Stimulated activated CD4-positive, alpha-beta T cell treated with anti-CD3 and anti-CD28 coated beads, Interleukin-1b, Interleukin-23, amount 100 ng/mL, for 48 hours (primary cell): ENCODE measurements around the gene PAQR4.
A peak's percentile ranks its signal among the peaks of the same experiment; 100 is the strongest.

ENCODE experiments used
- DNase-seq: peaks from one replicate; pipeline ENCODE4 v3.0.0-alpha.2; 2020

The PAQR4 gene

DNA sequence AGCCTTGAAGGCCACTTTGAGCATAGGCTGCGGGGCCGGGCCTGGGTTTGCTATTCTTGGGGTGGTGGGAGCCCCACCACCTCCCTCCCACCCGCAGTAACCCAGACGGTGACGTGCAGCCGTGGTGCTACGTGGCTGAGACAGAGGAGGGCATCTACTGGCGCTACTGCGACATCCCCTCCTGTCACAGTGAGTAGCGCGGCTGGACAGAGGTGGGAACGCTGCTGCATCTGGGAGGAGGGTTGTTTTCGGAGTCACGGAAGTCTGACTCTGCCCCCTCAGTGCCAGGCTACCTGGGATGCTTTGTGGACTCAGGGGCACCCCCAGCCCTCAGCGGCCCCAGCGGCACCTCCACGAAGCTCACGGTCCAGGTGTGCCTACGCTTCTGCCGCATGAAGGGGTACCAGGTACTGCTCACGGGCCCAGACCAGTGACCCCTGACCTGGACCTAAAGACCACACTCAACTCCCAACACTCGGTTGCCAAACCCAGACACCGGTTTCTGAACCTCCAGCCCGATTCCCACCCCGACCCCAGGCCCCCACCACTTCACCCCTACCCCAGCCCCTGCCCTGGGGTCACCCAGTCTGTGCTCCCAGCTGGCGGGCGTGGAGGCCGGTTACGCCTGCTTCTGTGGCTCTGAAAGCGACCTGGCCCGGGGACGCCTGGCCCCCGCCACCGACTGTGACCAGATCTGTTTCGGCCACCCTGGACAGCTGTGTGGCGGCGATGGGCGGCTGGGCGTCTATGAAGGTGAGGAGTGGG is 2.9 kb upstream of the PAQR4 start:
- no peak for DNase-seq

DNA sequence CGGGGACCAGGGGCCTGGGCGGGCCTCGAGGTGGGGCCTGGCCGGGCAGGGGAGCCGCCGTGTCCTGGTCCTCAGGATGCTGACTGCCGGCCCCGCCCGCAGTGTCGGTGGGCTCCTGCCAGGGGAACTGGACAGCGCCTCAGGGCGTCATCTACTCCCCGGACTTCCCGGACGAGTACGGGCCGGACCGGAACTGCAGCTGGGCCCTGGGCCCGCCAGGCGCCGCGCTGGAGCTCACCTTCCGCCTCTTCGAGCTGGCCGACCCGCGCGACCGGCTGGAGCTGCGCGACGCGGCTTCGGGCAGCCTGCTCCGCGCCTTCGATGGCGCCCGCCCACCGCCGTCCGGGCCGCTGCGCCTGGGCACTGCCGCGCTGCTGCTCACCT is 2.3 kb upstream of the PAQR4 start:
- DNase-seq: no peak

DNA sequence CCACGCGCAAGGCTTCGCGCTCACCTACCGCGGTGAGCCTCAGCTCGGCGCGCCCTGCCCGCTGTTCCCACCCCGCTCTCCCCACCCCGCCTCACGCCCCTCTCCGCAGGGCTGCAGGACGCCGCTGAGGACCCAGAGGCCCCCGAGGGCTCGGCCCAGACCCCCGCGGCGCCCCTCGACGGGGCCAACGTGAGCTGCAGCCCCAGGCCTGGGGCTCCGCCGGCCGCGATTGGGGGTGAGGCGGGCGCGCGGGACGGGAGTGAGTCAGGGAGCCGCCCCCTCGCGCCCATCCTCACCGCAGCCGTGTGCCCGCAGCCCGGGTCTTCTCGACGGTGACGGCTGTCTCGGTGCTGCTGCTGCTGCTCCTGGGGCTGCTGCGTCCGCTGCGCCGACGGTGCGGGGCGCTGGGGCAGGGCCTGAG is 1.9 kb upstream of the PAQR4 start:
- DNase-seq: no peak

DNA sequence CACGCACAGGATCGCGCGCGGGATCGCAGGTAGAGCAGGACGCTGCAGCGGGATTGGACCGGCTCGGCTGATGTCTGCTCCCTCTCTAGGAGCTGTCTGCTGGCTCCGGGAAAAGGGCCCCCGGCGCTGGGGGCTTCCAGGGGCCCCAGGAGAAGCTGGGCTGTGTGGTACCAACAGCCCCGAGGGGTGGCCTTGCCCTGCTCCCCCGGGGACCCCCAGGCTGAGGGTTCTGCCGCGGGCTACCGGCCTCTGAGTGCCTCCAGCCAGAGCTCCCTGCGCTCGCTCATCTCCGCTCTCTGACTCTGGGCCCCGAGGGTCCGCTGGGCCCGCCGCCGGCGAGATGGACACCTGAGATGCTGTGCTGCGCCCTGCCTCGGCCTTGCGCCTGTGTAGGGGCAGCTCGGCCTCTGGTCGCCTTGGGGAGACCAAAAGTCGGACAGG is 1.4 kb upstream of the PAQR4 start:
- DNase-seq: no peak

DNA sequence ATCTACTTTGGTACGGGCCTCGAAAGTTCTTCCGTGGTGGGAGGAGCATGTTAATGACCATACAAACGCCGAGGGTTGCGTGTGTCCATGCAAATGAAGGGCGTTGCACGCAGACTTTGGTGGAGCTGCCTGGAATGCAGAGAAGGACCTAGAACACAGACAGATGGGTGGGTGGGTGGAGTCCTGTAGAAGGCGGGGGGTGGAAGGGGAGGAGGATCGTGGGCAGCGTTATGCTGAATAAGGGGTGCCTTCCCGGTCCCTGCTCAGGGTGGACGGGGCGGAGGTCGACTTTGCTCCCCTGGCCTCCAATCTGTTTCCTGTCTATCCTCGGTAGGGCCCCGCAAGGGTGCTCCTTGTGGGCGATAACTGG is 795 bp upstream of the PAQR4 start:
- DNase-seq: no peak

DNA sequence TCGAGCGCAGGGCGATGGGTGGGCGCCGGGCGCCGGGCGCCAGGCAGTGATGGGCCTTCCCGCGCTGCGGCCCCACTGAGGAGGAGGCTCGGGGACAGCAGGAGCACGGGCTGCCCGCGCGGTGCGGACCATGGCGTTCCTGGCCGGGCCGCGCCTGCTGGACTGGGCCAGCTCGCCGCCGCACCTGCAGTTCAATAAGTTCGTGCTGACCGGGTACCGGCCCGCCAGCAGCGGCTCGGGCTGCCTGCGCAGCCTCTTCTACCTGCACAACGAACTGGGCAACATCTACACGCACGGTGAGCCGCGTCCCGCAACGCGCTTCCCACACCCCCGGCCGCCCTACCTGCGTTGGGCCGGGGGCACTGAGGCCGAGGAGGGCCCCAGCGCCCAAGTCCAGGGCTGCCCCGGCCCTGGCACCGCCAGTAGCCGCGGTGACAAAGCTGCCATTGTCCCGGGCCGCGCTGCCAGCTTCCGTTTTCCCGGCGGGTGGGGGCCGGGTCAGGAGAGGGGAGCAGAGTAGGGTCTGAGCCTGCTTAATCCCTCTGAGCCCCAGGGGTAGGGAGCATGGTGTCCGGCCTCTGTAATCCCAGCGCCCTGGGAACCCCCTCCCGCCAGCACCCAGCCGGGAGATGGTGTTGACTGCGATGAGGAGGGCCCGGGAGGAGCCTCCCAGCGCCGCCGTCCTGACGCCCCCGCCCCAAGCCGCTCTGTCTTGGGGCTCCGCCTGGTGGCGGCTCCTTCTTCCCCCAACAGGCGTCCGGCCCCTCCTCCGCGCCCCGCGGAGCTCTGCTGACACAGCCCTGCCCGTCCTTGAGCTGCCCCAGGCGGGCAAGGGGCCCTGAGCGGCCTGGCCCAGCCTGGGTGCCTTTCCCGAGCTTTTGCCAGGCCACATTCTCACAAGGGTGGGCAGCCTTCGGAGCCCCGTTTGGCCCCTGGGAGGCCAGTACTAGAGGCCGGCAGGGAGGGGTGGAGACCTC is 685 bp downstream of the PAQR4 start:
- peak; percentile 86 for DNase-seq

DNA sequence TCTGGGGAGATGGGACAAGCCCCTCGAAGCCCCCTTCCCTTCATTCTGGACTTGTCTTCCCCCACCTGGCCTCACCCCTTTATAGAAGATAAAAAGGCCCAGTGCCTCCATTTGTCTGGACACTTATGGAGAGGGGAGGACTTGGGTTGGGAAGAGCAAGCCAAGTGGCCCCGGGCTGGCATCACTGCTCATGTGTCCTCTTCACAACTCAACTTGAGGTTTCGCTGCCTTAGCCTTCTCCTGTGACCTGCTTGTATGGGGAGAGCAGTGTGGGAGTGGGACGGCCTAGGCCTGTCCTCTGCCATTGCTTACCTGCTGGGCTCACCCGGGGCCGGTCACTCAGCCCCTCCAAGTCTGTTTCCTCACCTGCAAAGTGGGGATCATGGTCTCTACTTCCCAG is 1.4 kb downstream of the PAQR4 start:
- no peak for DNase-seq

DNA sequence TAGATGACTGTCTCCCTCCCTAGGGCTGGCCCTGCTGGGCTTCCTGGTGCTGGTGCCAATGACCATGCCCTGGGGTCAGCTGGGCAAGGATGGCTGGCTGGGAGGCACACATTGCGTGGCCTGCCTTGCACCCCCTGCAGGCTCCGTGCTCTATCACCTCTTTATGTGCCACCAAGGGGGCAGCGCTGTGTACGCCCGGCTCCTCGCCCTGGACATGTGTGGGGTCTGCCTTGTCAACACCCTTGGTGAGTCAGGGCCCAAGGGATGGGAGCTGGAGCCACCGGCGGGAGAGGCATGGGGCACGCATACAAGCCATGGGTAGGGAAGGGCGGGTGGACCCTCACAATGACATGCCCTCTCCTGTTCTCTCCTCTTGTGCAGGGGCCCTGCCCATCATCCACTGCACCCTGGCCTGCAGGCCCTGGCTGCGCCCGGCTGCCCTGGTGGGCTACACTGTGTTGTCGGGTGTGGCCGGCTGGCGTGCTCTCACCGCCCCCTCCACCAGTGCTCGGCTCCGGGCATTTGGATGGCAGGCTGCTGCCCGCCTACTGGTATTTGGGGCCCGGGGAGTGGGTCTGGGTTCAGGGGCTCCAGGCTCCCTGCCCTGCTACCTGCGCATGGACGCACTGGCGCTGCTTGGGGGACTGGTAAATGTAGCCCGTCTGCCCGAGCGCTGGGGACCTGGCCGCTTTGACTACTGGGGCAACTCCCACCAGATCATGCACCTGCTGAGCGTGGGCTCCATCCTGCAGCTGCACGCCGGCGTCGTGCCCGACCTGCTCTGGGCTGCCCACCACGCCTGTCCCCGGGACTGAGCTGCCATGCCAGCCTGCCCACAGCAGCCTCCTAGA is 2.2 kb downstream of the PAQR4 start:
- DNase-seq: no peak

DNA sequence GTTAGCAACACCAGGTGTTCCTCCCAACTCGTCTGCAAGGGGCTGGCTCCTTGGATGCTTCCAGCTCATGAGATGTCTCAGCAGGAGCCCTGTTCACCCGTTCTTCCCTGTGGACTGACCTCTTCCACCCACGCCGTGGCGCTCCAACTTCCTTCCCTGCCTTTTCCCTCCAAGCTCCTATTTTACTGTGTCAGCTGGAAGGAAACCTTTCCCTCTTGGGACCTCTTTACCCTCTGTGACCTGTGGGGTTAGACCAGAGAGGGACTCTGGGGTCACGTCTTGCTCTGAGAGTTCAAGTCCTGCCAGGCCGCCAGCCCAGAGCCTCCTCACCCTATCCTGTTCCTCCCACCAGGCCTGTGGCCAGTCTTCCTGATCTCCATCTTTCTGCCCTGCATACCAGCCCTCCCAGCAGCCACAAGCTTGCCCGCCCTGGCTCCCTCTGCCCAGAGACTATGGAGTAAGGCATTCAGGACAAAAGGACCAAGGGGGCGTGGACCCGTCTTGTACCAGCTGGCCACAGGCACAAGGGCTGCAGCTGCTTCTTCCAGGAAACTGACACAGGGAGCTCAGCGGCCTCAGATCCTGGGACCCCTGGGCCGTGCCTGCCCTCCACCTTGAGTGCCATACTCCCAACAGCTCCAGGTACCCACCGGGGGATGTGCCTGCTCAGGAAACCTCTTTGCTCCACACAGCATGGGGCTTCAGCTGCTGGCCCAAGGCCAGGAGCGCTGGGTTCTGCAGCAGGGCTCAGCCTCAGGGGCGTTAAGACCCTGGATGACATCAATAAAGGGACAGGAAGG is 3.0 kb downstream of the PAQR4 start:
- DNase-seq: no peak

DNA sequence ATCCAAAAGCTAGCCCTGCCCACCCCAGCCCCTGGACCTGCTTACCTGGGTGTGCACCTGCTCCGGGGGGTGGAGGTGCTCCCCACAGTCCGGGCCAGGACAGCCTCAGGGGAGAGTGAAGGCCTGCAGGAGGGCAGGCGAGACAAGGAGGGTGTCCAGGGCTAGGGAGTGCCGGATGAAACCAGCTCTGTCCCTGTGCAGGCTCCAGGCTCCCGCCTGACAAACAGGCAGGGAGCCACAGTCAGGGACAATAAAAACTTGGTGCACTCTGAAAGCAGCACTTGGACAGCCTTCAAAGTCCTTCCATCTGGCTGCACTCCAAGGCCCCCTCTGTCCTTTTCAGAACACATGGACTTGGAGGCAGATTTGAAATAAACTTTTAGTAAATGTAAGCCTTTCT is 3.9 kb downstream of the PAQR4 start:
- no peak for DNase-seq

DNA sequence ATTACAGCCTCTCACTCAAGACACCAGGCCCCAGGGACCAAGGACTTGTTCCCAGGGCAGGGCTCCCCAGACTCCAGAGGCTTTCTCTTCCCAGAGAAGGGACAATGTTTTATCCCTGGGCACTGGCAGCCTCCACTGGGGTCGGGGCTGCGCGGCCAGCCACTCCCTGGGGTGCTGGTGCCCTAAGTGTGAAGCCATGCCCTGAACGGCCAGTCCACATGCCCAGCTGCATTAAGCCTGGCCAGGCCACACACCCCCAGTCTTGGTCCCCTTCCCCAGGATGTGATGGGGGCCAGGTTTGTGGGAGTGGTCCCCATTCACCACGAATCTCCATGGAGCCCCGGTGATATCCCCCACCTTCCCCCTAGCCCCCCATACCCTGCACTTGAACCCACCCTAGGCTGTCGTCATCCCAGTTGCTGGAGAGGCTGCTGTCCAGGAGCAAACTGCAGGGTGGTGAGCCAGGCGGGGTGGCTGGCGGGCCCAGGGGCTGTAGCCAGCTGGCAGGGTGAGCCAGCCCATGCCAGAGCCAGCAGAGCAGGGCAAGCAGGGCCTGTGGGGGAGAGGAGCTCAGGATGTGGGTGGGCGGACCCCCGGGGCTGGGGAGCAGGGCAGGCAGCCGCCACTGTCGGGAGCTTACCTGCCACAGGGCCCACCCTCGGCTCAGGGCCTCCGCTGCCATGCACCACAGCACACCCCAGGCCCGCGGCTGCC is 4.6 kb downstream of the PAQR4 start:
- DNase-seq: no peak

DNA sequence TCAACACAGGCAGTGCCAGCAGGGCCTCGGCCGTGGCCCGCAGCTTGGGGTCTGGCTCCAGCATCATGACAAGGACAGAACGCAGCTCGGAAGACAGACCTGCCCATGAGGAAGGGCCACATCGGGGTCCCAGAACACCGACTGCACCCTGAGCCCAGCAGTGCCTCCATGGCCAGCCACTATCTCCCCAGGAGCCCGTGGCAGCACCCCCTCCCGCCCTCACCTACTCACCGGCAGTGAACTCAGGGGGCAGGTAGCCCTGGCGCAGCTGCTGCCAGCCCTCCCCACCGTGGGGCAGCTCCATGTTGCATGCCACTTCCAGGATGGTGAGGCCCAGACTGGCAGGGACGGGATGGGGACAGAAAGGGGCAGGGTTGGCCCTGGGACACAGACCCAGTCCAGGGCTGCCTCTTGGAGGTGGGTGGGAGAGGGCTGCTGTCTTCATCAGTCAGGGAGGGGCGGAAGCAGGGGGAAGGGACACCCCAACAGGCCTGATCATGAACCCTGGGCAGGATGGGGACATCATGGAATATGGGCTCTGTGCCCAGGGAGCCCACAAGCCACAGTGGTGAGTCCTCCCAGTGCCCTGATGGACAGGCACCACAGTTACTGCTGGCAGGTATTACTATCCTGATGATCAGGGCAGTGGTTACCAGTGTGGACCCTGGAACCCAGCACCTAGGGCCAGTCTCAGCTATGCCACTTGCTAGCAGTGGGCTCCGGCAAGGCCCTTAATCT is 5.3 kb downstream of the PAQR4 start:
- no peak for DNase-seq

DNA sequence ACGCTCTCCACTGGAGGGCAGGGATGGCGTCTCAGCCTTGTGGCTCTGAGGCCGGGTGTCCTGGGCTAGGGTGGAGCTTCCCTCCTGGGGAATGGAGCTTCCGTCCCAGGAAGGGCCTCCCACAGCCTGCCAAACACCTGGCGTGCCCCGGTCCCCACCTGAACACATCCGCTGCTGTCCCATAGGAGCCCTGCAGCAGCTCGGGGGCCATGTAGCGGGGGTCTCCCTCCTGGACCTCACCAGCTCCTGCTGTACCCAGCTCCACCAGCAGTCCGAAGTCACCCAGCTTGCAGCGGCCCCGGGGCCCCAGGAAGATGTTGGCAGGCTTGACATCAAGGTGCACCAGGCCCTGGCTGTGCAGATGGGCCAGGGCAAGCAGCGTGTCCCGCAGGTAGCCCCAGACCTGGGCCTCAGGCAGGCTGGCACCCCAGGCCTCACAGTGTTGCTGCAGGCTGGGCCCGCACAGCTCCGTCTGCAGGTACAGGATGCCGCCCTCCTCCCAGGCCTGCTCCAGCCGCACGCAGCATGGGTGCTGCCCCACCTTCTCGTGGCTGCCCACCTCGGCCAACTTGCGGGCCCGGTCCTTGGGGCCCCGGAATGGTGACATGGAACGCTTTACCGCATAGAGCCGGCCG is 6.1 kb downstream of the PAQR4 start:
- DNase-seq: no peak

DNA sequence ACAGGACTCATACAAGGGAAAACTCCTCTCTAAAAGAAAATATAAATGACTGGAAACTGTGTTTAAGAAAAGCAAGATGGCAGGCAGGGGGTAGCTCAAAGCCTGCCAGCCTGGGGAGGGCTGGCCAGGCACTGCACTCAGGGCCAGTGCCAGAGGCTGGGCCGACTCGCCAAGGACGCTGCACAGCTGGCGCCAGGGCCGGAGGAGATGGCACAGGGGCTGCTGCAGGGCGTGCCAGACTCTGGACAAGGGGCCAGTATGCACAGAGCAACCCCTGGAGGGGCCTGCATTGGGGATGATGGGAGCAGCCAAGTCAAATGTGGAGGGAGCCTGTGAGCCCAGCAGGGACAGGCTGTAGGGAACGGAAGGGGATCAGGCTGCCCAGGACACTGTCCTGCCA is 7.1 kb downstream of the PAQR4 start:
- no peak for DNase-seq

DNA sequence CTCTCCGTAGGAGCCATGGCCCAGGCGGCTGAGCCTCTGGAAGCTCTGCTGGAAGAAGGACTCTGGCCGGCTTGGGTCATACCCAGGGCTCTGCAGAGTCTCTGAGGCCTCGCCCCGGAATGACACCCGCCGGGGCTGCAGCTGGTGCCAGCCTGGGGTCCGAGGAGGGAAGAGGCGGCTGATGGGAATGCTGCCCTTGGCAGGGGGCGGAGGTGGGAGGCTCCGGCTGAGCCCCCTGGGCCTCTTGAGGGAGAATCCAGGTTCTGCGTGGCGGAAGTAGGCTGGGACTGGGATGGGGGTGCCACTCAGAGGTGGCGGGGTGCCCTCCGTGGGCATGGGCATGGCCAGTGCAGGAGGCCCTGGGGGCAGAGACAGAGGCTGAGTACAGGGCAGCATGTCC is 7.5 kb downstream of the PAQR4 start:
- DNase-seq: no peak

DNA sequence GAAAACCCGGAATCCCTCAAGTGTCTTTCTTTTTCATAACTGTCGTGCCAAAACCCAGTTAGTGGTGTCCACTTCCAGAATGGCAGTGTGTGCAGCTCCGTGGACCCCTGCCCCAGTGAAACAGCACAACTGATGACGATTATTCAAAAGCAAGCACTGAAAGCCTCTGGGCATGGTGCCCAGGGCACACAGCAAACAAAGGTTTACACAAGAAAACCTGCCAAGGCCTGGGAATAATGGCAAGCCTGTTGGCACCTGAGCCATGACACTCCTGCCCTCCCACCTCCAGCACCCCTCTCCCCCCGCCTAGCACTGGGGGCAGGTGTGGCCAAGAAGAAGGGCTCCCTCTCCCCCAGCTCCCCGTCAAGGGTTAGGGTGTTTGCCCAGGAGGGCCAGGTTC is 8.3 kb downstream of the PAQR4 start:
- DNase-seq: no peak

DNA sequence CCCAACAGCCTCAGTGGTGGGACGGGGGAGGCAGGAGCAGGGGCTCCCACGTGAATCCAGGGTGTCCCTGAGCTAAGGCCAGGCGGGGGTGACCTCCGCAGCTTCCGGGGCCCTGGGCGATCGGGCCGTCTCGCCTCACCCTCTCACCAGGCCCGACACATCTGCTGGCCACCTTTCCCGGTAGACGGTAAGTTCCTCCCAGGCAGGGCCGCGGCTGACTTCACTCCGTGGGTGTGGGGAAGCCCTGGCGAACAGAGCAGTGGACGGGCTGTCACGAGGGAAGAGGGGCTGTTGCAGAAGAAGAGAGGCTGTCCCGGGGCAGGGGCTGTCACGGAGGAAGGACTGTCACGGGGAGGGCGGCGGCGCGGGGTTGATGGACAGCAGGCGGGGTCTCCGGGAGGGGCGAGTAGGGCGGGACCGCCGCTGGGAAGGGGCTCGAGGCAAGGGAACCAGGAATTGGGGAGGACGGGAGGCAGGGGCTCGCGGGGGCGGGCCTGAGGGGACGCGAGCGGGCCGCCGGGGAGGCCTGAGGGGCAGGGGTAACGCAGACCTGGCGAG is 10.6 kb downstream of the PAQR4 start:
- DNase-seq: peak; percentile 37

DNA sequence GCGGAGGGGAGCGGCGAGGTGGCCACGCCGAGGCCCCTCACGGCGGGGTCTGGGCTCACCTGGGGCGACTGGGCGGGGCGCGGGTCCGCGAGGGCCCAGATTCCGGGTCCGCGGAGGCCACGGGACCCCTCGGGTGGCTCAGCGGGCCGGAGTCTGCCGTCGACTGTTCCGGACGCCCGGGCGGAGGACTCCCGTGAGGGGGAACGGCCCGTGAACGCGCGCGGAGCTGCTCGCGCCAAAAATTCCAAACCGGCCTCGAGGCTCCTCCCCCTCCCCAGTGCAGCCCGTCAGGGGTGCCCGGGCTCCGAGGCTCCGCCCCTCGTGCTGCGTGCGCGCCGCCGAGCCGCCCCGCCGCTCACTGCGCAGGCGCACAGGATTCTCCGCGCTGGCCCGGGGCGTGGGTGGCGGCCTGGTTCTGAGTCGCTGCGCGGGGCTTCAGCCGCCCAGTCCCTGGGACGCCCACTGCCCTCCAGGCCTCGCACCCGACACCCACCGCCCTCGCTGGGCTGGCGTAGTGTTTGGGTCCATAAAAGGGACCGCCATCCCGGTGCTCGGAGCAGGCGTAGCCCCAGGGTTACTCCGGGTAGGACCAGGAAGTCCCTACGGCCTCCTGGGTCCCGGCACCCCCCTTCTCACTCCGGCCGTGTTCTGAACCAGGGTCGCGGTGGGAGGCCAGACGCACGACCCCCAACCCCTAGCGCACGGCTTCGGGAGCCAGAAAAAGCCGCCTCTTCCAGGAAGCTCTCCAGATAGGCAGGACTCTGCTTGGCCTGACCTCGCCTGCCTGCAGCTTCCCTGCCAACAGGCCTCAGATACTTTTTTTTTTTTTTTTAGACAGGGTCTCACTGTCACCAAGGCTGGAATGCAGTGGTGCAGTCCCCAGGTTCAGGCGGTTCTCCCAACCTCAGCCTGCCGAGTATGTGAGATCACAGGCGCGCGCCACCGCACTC is 11.4 kb downstream of the PAQR4 start, which contains the start of gene PKMYT1:
TSS of gene PKMYT1 (minus strand) at position 220 of the 950 bp plus-strand sequence. CDS start 789 bp downstream, outside the sequence.
- peak; percentile 93 for DNase-seq
